H9 (cell line): ENCODE measurements around the gene RBKS. TPM values are rescaled to one million over a fixed set of nuclear protein-coding genes. Genes with fewer than 3 reads are reported as not detected.

ENCODE experiments used
- DNase-seq: peaks from one replicate; pipeline ENCODE4 v3.0.0-alpha.2; 2017
- H2AFZ ChIP-seq: one replicate; pipeline ENCODE4 v1.6.1; 2013; ENCODE audit warnings: mild to moderate bottlenecking, low read length, control low read depth, moderate library complexity
- H2AK5ac ChIP-seq: 2 replicates; pipeline ENCODE4 v1.6.1; 2013; ENCODE audit warnings: low read length, control low read depth, mixed read lengths; ENCODE audit not compliant: insufficient read length
- H2BK120ac ChIP-seq: one replicate; pipeline ENCODE4 v1.6.1; 2013; ENCODE audit warnings: low read depth, mild to moderate bottlenecking, low read length, control low read depth, inconsistent platforms; ENCODE audit not compliant: poor library complexity, severe bottlenecking
- H2BK12ac ChIP-seq: 2 replicates; pipeline ENCODE4 v1.6.1; 2013; ENCODE audit warnings: low read length, control low read depth, mixed read lengths, low read depth; ENCODE audit not compliant: insufficient read length
- H2BK15ac ChIP-seq: 2 replicates; pipeline ENCODE4 v1.6.1; 2013; ENCODE audit warnings: low read depth, low read length, control low read depth
- H2BK20ac ChIP-seq: one replicate; pipeline ENCODE4 v1.6.1; 2013; ENCODE audit warnings: low read depth, mild to moderate bottlenecking, low read length, control low read depth, inconsistent platforms; ENCODE audit not compliant: poor library complexity, severe bottlenecking
- H2BK5ac ChIP-seq: 2 replicates; pipeline ENCODE4 v1.6.1; 2013; ENCODE audit warnings: low read length, control low read depth, mixed read lengths; ENCODE audit not compliant: insufficient read length
- H3K14ac ChIP-seq: 2 replicates; pipeline ENCODE4 v1.6.1; 2013; ENCODE audit warnings: low read length, control low read depth; ENCODE audit not compliant: insufficient read depth
- H3K18ac ChIP-seq: 2 replicates; pipeline ENCODE4 v1.6.1; 2013; ENCODE audit warnings: low read depth, mild to moderate bottlenecking, mixed read lengths, low read length, control low read depth; ENCODE audit not compliant: insufficient read length
- H3K23ac ChIP-seq: 2 replicates; pipeline ENCODE4 v1.6.1; 2013; ENCODE audit warnings: low read length, control low read depth, mixed read lengths, low read depth; ENCODE audit not compliant: insufficient read length
- H3K23me2 ChIP-seq: 2 replicates; pipeline ENCODE4 v1.6.1; 2013; ENCODE audit warnings: low read depth, mild to moderate bottlenecking, mixed read lengths, low read length, control low read depth; ENCODE audit not compliant: insufficient read length, poor library complexity, severe bottlenecking
- H3K27ac ChIP-seq: 2 replicates; pipeline ENCODE4 v1.5.1; 2013; ENCODE audit warnings: low read length, control low read depth, mixed read lengths, low read depth; ENCODE audit not compliant: insufficient read length
- H3K27me3 ChIP-seq: 2 replicates; pipeline ENCODE4 v1.6.1; 2013; ENCODE audit warnings: low read length, control low read depth, inconsistent platforms; ENCODE audit not compliant: insufficient read depth
- H3K4ac ChIP-seq: 2 replicates; pipeline ENCODE4 v1.6.1; 2013; ENCODE audit warnings: low read depth, mild to moderate bottlenecking, control low read depth, inconsistent platforms, low read length, moderate library complexity
- H3K4me1 ChIP-seq: 2 replicates; pipeline ENCODE4 v1.6.1; 2013; ENCODE audit warnings: low read length, control low read depth, inconsistent platforms; ENCODE audit not compliant: insufficient read depth
- H3K4me2 ChIP-seq: 2 replicates; pipeline ENCODE4 v1.6.1; 2013; ENCODE audit warnings: low read length, control low read depth, mixed read lengths; ENCODE audit not compliant: insufficient read length, insufficient read depth
- H3K56ac ChIP-seq: 2 replicates; pipeline ENCODE4 v1.6.1; 2013; ENCODE audit warnings: low read depth, mild to moderate bottlenecking, mixed read lengths, low read length, control low read depth; ENCODE audit not compliant: insufficient read length
- H3K79me1 ChIP-seq: 2 replicates; pipeline ENCODE4 v1.6.1; 2013; ENCODE audit warnings: low read depth, mild to moderate bottlenecking, moderate library complexity, low read length, control low read depth, inconsistent platforms; ENCODE audit not compliant: insufficient read depth, poor library complexity, severe bottlenecking
- H3K79me2 ChIP-seq: 2 replicates; pipeline ENCODE4 v1.6.1; 2013; ENCODE audit warnings: low read length, control low read depth, inconsistent platforms; ENCODE audit not compliant: insufficient read depth
- H3K9ac ChIP-seq: 2 replicates; pipeline ENCODE4 v1.6.1; 2013; ENCODE audit warnings: low read length, control low read depth, mixed read lengths; ENCODE audit not compliant: insufficient read length; ENCODE audit errors: extremely low read depth
- H3K9me3 ChIP-seq: one replicate; pipeline ENCODE4 v1.6.1; 2013; ENCODE audit warnings: low read depth, low read length, inconsistent platforms; ENCODE audit not compliant: control insufficient read depth
- H3T11ph ChIP-seq: one replicate; pipeline ENCODE4 v1.6.1; 2013; ENCODE audit warnings: mild to moderate bottlenecking, low read length, control low read depth, inconsistent platforms
- H4K20me1 ChIP-seq: one replicate; pipeline ENCODE4 v1.6.1; 2013; ENCODE audit not compliant: control insufficient read depth, insufficient read length, insufficient read depth
- H4K5ac ChIP-seq: 2 replicates; pipeline ENCODE4 v1.6.1; 2013; ENCODE audit warnings: low read depth, mild to moderate bottlenecking, mixed read lengths, low read length, control low read depth; ENCODE audit not compliant: insufficient read length
- H4K8ac ChIP-seq: replicated peaks from 2 replicates; pipeline ENCODE4 v1.6.1; 2013; ENCODE audit warnings: low read length, control low read depth, mixed read lengths, low read depth; ENCODE audit not compliant: insufficient read length
- H4K91ac ChIP-seq: 2 replicates; pipeline ENCODE4 v1.6.1; 2013; ENCODE audit warnings: low read depth, mild to moderate bottlenecking, moderate library complexity, mixed read lengths, low read length, control low read depth; ENCODE audit not compliant: insufficient read length
- H3K27ac Mint-ChIP-seq, 3 experiments: 2 replicates in 2 of 3; 3 replicates in 1 of 3; pipeline ENCODE4 v1.8.0; 2020 to 2021; ENCODE audit warnings: mixed read lengths in 3 of 3, mild to moderate bottlenecking in 1 of 3, moderate library complexity in 1 of 3
- H3K27me3 Mint-ChIP-seq: 2 replicates; pipeline ENCODE4 v1.8.0; 2021; ENCODE audit warnings: low read depth, mild to moderate bottlenecking, moderate library complexity, mixed read lengths
- H3K36me3 Mint-ChIP-seq, 3 experiments: 2 replicates in 2 of 3; 3 replicates in 1 of 3; pipeline ENCODE4 v1.8.0; 2020 to 2021; ENCODE audit warnings: low read depth in 3 of 3, mixed read lengths in 3 of 3; ENCODE audit not compliant: insufficient read depth in 1 of 3
- H3K4me1 Mint-ChIP-seq, 2 experiments: 2 replicates each; pipeline ENCODE4 v1.8.0; 2020; ENCODE audit warnings: mixed read lengths in 2 of 2
- H3K4me3 Mint-ChIP-seq, 2 experiments: 2 replicates in 1 of 2; 3 replicates in 1 of 2; pipeline ENCODE4 v1.8.0; 2020 to 2021; ENCODE audit warnings: mild to moderate bottlenecking in 2 of 2, mixed read lengths in 2 of 2, moderate library complexity in 1 of 2
- H3K9me3 Mint-ChIP-seq, 2 experiments: 2 replicates in 1 of 2; 3 replicates in 1 of 2; pipeline ENCODE4 v1.8.0; 2020; ENCODE audit warnings: mild to moderate bottlenecking in 2 of 2, mixed read lengths in 2 of 2, moderate library complexity in 1 of 2
- CTCF ChIP-seq: fragments of 200-600 bp; sonication (generic); conservative IDR thresholded peaks from 3 replicates; pipeline ENCODE4 v1.8.0; 2021; ENCODE audit warnings: antibody characterized with exemption, mild to moderate bottlenecking
- WGBS: extraction: QIAGEN DNeasy Blood & Tissue Kit; methylation state at CpG from one replicate; pipeline ENCODE4 v1.1.7; 2013; ENCODE audit warnings: missing lambda C conversion rate, low lambda C conversion rate, mixed read lengths; ENCODE audit not compliant: insufficient read length; ENCODE audit errors: extremely low coverage; 5-methylcytosine and 5-hydroxymethylcytosine counted together
- total RNA-seq: library from RNA; stranded (reverse); gene quantifications from 2 replicates; pipeline ENCODE4 v1.2.1, GENCODE V29; 2021

RBKS gene
- total RNA-seq, 1 experiment from 2014 or later, result 2.3 TPM

GRCh38 chr2:27800856-27801255, 89.3 kb downstream of the RBKS start:
- no peak overlapping the region for H3K27ac Mint-ChIP-seq
- Histone ChIP-seq H3K14ac (no peak overlapping the region; the same call in 1 of the 2 replicates), H2BK5ac (no peak overlapping the region)

More at GRCh38 chr2:27800856-27801255, 89.3 kb downstream of the RBKS start:
- peaks cover 11% of the 10 kb centered on the region for H3K27me3 Mint-ChIP-seq
- no peak overlapping the region for H2AFZ ChIP-seq
- no peaks in the 10 kb centered on the region for H4K20me1 ChIP-seq
- no peak overlapping the region for H4K8ac ChIP-seq
- no peak overlapping the region for H4K91ac ChIP-seq
- H3K4ac ChIP-seq, result no peak overlapping the region
- no peak overlapping the region for H2BK120ac ChIP-seq
- no peak overlapping the region for H3K27ac ChIP-seq
- no peak overlapping the region for H3K23ac ChIP-seq
- H4K5ac ChIP-seq, result no peak overlapping the region
- no peaks in the 10 kb centered on the region for H3K23me2 ChIP-seq
- H2BK15ac ChIP-seq, result no peak overlapping the region
- peaks cover 0 to 6% of the 10 kb centered on the region in 2 experiments; a peak in 3 of 4 replicates for H3K4me1 Mint-ChIP-seq
- no peak overlapping the region for H3K18ac ChIP-seq
- no peak for DNase-seq
- H2BK20ac ChIP-seq, result no peak overlapping the region
- no peak overlapping the region for H3K4me3 Mint-ChIP-seq
- H3K9me3 ChIP-seq, result no peaks in the 10 kb centered on the region
- H3K79me1 ChIP-seq, result no peaks in the 10 kb centered on the region
- no peaks in the 10 kb centered on the region for H3K36me3 Mint-ChIP-seq
- H3K9ac ChIP-seq, result no peak overlapping the region
- H3K9me3 Mint-ChIP-seq, result no peaks in the 10 kb centered on the region; a peak in 1 of 5 replicates
- H2AK5ac ChIP-seq, result no peak overlapping the region
- H3K27me3 ChIP-seq, result no peaks in the 10 kb centered on the region
- no peaks in the 10 kb centered on the region for H3K79me2 ChIP-seq
- no peaks in the 10 kb centered on the region for H3K4me1 ChIP-seq
- whole genome bisulfite sequencing, result no CpG with 5 or more reads among the region's 6 CpGs
- no peak overlapping the region for H3T11ph ChIP-seq
- no peak overlapping the region for H3K4me2 ChIP-seq
- no peak overlapping the region for H2BK12ac ChIP-seq
- TF ChIP-seq CTCF, result no peak
- no peak overlapping the region for H3K56ac ChIP-seq
